ENCODE data around the gene ZNF3.

Gene ZNF3

DNA sequence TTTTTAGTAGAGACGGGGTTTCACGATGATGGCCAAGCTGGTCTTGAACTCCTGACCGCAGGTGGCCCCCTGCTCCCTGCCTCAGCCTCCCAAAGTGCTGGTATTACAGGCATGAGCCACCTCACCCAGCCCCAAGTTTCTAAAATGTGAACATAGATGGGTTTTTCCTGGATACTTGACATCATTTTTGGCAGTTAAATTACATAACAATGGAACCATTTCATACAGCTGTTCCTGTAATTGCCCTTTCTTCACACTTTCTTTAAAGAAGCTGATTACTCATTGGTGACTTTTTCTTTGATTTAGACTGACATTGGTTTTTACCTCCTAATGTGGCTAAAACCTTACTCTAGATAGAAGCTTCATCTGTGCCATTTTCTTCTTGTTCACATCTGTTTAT, 60.2 kb downstream of the ZNF3 start:
- Histone ChIP-seq H3K4me1 (ENCODE audit: insufficient read depth, low read length, poor library complexity, severe bottlenecking) (peaks cover 16% of the 10 kb centered on the region), H4K20me1 (ENCODE audit: insufficient read depth, low read length, poor library complexity, severe bottlenecking) (peaks cover 33% of the 10 kb centered on the region), H3K9ac (ENCODE audit: low read depth, low read length, poor library complexity, severe bottlenecking) (no peak overlapping the region), H3K9me2 (replicated peaks; ENCODE audit: low read depth, low read length) (no peaks in the 10 kb centered on the region), H3K36me3 (ENCODE audit: insufficient read depth, low read length) (peaks cover 33% of the 10 kb centered on the region; the same call in 1 of the 2 replicates), H3K4me3 (ENCODE audit: low read length, poor library complexity, severe bottlenecking) (no peak overlapping the region), H3F3A (ENCODE audit: low read depth) (no peaks in the 10 kb centered on the region), H3K79me2 (ENCODE audit: insufficient read depth, low read length) (peaks cover 59% of the 10 kb centered on the region), H3K4me2 (ENCODE audit: low read depth, low read length, poor library complexity, severe bottlenecking) (no peak overlapping the region), H3K27me3 (ENCODE audit: insufficient read depth, low read length, poor library complexity, severe bottlenecking) (no peaks in the 10 kb centered on the region), H3K9me3 (ENCODE audit: insufficient read depth, low read depth, low read length) (no peaks in the 10 kb centered on the region), H2AFZ (ENCODE audit: low read length) (no peak overlapping the region)
- TF ChIP-seq, protein P1, sequence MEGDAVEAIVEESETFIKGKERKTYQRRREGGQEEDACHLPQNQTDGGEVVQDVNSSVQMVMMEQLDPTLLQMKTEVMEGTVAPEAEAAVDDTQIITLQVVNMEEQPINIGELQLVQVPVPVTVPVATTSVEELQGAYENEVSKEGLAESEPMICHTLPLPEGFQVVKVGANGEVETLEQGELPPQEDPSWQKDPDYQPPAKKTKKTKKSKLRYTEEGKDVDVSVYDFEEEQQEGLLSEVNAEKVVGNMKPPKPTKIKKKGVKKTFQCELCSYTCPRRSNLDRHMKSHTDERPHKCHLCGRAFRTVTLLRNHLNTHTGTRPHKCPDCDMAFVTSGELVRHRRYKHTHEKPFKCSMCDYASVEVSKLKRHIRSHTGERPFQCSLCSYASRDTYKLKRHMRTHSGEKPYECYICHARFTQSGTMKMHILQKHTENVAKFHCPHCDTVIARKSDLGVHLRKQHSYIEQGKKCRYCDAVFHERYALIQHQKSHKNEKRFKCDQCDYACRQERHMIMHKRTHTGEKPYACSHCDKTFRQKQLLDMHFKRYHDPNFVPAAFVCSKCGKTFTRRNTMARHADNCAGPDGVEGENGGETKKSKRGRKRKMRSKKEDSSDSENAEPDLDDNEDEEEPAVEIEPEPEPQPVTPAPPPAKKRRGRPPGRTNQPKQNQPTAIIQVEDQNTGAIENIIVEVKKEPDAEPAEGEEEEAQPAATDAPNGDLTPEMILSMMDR (conservative IDR thresholded peaks at IDR 0.05; ENCODE audit: low read length) = no peak
- no peak for TF ChIP-seq EZH2phosphoT487 (IDR thresholded peaks at IDR 0.05; ENCODE audit: borderline replicate concordance)
